Measurements from ENCODE around the gene TEX264. TPM values are rescaled to one million over a fixed set of nuclear protein-coding genes. Genes with fewer than 3 reads are reported as not detected.

TEX264 gene
- total RNA-seq, 1 experiment from 2014 or later, result 11.8 TPM

- TF ChIP-seq NFE2L1 (CRISPR knock-in tag; IDR thresholded peaks at IDR 0.05), result no peak
- TF ChIP-seq IRF1 (CRISPR knock-in tag; IDR thresholded peaks at IDR 0.05), result no peak
- no peak for TF ChIP-seq AR (CRISPR knock-in tag; IDR thresholded peaks at IDR 0.05)
- no peak for TF ChIP-seq MAX (CRISPR knock-in tag; IDR thresholded peaks at IDR 0.05)
- TF ChIP-seq NR2C2 (CRISPR knock-in tag; IDR thresholded peaks at IDR 0.05), result no peak
These were observed 58.1 kb downstream of the TEX264 start (continued) for GRCh38 chr3:51729042-51729633.

GRCh38 chr3:51733859-51734571, 63.0 kb downstream of the TEX264 start:
- no peak overlapping the region for H3K4me3 Mint-ChIP-seq
- H3K9me3 Mint-ChIP-seq, result peaks cover 6% of the 10 kb centered on the region
- H3K27ac Mint-ChIP-seq, result peak overlapping the region; percentile 63; the same call in 1 of the 2 replicates
- no peak for ATAC-seq
- no peaks in the 10 kb centered on the region for H3K36me3 Mint-ChIP-seq
- CTCF ChIA-PET, result interaction anchor here (0.7 to 2.8 kb wide), 3 partner anchors 15 to 66 kb away, joined by 3 to 15 read pairs (median 3); no protein-coding TSS in a partner anchor
- peaks cover 5% of the 10 kb centered on the region for H3K27me3 Mint-ChIP-seq (ENCODE audit: low read depth)
- DNase-seq (ENCODE audit: low spot score), result no peak
- POLR2A ChIA-PET, result no interaction called here
- peaks cover 20% of the 10 kb centered on the region for H3K4me1 Mint-ChIP-seq
- TF ChIP-seq ZNF281 (CRISPR knock-in tag; IDR thresholded peaks at IDR 0.05), result no peak
- TF ChIP-seq USF2 (CRISPR knock-in tag; IDR thresholded peaks at IDR 0.05), result no peak
- TF ChIP-seq RORB (CRISPR knock-in tag; IDR thresholded peaks at IDR 0.05), result no peak
- no peak for TF ChIP-seq ARID4B (CRISPR knock-in tag; IDR thresholded peaks at IDR 0.05; ENCODE audit: borderline replicate concordance)
- TF ChIP-seq ATF3 (CRISPR knock-in tag; conservative IDR thresholded peaks at IDR 0.05), result no peak
- TF ChIP-seq ZNF138 (CRISPR knock-in tag; conservative IDR thresholded peaks at IDR 0.05), result no peak
- TF ChIP-seq NR1H2 (CRISPR knock-in tag; IDR thresholded peaks at IDR 0.05), result no peak
- TF ChIP-seq ZSCAN18 (CRISPR knock-in tag; IDR thresholded peaks at IDR 0.05), result no peak
- TF ChIP-seq CREM (CRISPR knock-in tag; IDR thresholded peaks at IDR 0.05), result no peak
- TF ChIP-seq AFF4 (CRISPR knock-in tag; IDR thresholded peaks at IDR 0.05; ENCODE audit: borderline replicate concordance), result no peak
- TF ChIP-seq CREB1 (CRISPR knock-in tag; IDR thresholded peaks at IDR 0.05), result no peak

All from WTC11 (cell line).